IPS-18a (cell line): ENCODE results near the gene GPM6B.
A peak's percentile ranks its signal among the peaks of the same experiment; 100 is the strongest.

Experiments used
- H3K27ac ChIP-seq: one replicate; pipeline ENCODE4 v1.5.1; 2013; ENCODE audit warnings: low read length
- H3K27me3 ChIP-seq: one replicate; pipeline ENCODE4 v1.6.1; 2013; ENCODE audit warnings: mild to moderate bottlenecking, low read length; ENCODE audit not compliant: control insufficient read depth, insufficient read depth
- H3K36me3 ChIP-seq: one replicate; pipeline ENCODE4 v1.6.1; 2013; ENCODE audit warnings: low read depth, low read length; ENCODE audit not compliant: control insufficient read depth
- H3K4me1 ChIP-seq: one replicate; pipeline ENCODE4 v1.6.1; 2013; ENCODE audit warnings: low read depth, low read length; ENCODE audit not compliant: control insufficient read depth
- H3K4me3 ChIP-seq: one replicate; pipeline ENCODE4 v1.5.1; 2013; ENCODE audit warnings: low read length
- H3K9ac ChIP-seq: one replicate; pipeline ENCODE4 v1.6.1; 2013; ENCODE audit warnings: mild to moderate bottlenecking, low read length, moderate library complexity
- H3K9me3 ChIP-seq: one replicate; pipeline ENCODE4 v1.6.1; 2013; ENCODE audit warnings: low read depth, low read length; ENCODE audit not compliant: control insufficient read depth

Gene GPM6B

GRCh38 chrX:13763489-13763888 lies 53.4 kb downstream of the GPM6B start:
- Histone ChIP-seq H3K27me3 (no peaks in the 10 kb centered on the region), H3K36me3 (peaks cover 64% of the 10 kb centered on the region), H3K4me1 (peaks cover 45% of the 10 kb centered on the region), H3K9ac (no peak overlapping the region), H3K27ac (no peak overlapping the region), H3K9me3 (no peaks in the 10 kb centered on the region), H3K4me3 (no peak overlapping the region)

GRCh38 chrX:13761606-13762414 lies 55.1 kb downstream of the GPM6B start:
- Histone ChIP-seq H3K4me1 (peaks cover 45% of the 10 kb centered on the region), H3K4me3 (peak overlapping the region; percentile 47)

GRCh38 chrX:13760426-13760825 lies 56.5 kb downstream of the GPM6B start:
- H3K9ac ChIP-seq, result no peak overlapping the region
- H3K27ac ChIP-seq, result no peak overlapping the region
- no peak overlapping the region for H3K4me3 ChIP-seq
- H3K36me3 ChIP-seq, result peaks cover 60% of the 10 kb centered on the region
- H3K9me3 ChIP-seq, result no peaks in the 10 kb centered on the region
- H3K4me1 ChIP-seq, result peaks cover 45% of the 10 kb centered on the region
- no peaks in the 10 kb centered on the region for H3K27me3 ChIP-seq

More at GRCh38 chrX:13761606-13762414, 55.1 kb downstream of the GPM6B start:
- Histone ChIP-seq H3K27ac (peak overlapping the region; percentile 84), H3K36me3 (peaks cover 65% of the 10 kb centered on the region), H3K9me3 (no peaks in the 10 kb centered on the region), H3K9ac (peak overlapping the region; percentile 38), H3K27me3 (no peaks in the 10 kb centered on the region)

- Histone ChIP-seq H3K27me3 (no peaks in the 10 kb centered on the region), H3K36me3 (peaks cover 64% of the 10 kb centered on the region), H3K9ac (no peak overlapping the region), H3K9me3 (no peaks in the 10 kb centered on the region), H3K27ac (no peak overlapping the region), H3K4me1 (peaks cover 40% of the 10 kb centered on the region), H3K4me3 (no peak overlapping the region)
Measured at GRCh38 chrX:13759152-13759718, 57.7 kb downstream of the GPM6B start.

GRCh38 chrX:13756381-13756780 lies 60.5 kb downstream of the GPM6B start:
- Histone ChIP-seq H3K9ac (no peak overlapping the region), H3K36me3 (peaks cover 77% of the 10 kb centered on the region), H3K27me3 (no peaks in the 10 kb centered on the region), H3K27ac (no peak overlapping the region), H3K4me3 (no peak overlapping the region), H3K4me1 (peaks cover 15% of the 10 kb centered on the region), H3K9me3 (no peaks in the 10 kb centered on the region)

- Histone ChIP-seq H3K9me3 (no peaks in the 10 kb centered on the region), H3K4me3 (no peak overlapping the region), H3K27ac (no peak overlapping the region), H3K4me1 (peaks cover 4% of the 10 kb centered on the region), H3K36me3 (peaks cover 81% of the 10 kb centered on the region), H3K27me3 (no peaks in the 10 kb centered on the region), H3K9ac (no peak overlapping the region)
Measured at GRCh38 chrX:13755254-13755653, 61.6 kb downstream of the GPM6B start.

GRCh38 chrX:13754765-13755164 lies 62.1 kb downstream of the GPM6B start:
- Histone ChIP-seq H3K27ac (no peak overlapping the region), H3K4me3 (no peak overlapping the region), H3K27me3 (no peaks in the 10 kb centered on the region), H3K9ac (no peak overlapping the region), H3K4me1 (no peaks in the 10 kb centered on the region), H3K36me3 (peaks cover 79% of the 10 kb centered on the region), H3K9me3 (no peaks in the 10 kb centered on the region)

GRCh38 chrX:13752646-13753045 lies 64.2 kb downstream of the GPM6B start:
- Histone ChIP-seq H3K9me3 (no peaks in the 10 kb centered on the region), H3K9ac (no peak overlapping the region), H3K27me3 (no peaks in the 10 kb centered on the region), H3K4me1 (no peaks in the 10 kb centered on the region), H3K36me3 (peaks cover 75% of the 10 kb centered on the region), H3K4me3 (no peak overlapping the region), H3K27ac (no peak overlapping the region)

GRCh38 chrX:13752141-13752540 lies 64.8 kb downstream of the GPM6B start:
- H3K9me3 ChIP-seq, result no peaks in the 10 kb centered on the region
- H3K27ac ChIP-seq, result no peak overlapping the region
- H3K27me3 ChIP-seq, result no peaks in the 10 kb centered on the region
- H3K4me3 ChIP-seq, result no peak overlapping the region
- H3K4me1 ChIP-seq, result no peaks in the 10 kb centered on the region
- no peak overlapping the region for H3K9ac ChIP-seq
- peaks cover 75% of the 10 kb centered on the region for H3K36me3 ChIP-seq

- Histone ChIP-seq H3K4me3 (no peak overlapping the region), H3K9ac (no peak overlapping the region), H3K9me3 (no peaks in the 10 kb centered on the region), H3K4me1 (no peaks in the 10 kb centered on the region), H3K36me3 (peaks cover 79% of the 10 kb centered on the region), H3K27me3 (no peaks in the 10 kb centered on the region), H3K27ac (no peak overlapping the region)
Measured at GRCh38 chrX:13750812-13751211, 66.1 kb downstream of the GPM6B start.

- H3K36me3 ChIP-seq, result peaks cover 81% of the 10 kb centered on the region
Measured at GRCh38 chrX:13750204-13750603, 66.7 kb downstream of the GPM6B start.

GRCh38 chrX:13748486-13748885 lies 68.4 kb downstream of the GPM6B start:
- Histone ChIP-seq H3K9me3 (no peaks in the 10 kb centered on the region), H3K36me3 (peaks cover 83% of the 10 kb centered on the region), H3K9ac (no peak overlapping the region), H3K4me1 (no peaks in the 10 kb centered on the region), H3K27ac (no peak overlapping the region), H3K27me3 (no peaks in the 10 kb centered on the region), H3K4me3 (no peak overlapping the region)

More at GRCh38 chrX:13750204-13750603, 66.7 kb downstream of the GPM6B start:
- Histone ChIP-seq H3K9me3 (no peaks in the 10 kb centered on the region), H3K27ac (no peak overlapping the region), H3K9ac (no peak overlapping the region), H3K4me3 (no peak overlapping the region), H3K4me1 (no peaks in the 10 kb centered on the region), H3K27me3 (no peaks in the 10 kb centered on the region)
